ENCODE results near the gene PDZRN3. TPM values are rescaled to one million over a fixed set of nuclear protein-coding genes. Genes with fewer than 3 reads are reported as not detected.

The PDZRN3 gene
- total and polyA plus RNA-seq, 2 donors (not counting 1 experiment from before 2014, with no cell fraction given): 14.6 to 56.3 TPM

DNA sequence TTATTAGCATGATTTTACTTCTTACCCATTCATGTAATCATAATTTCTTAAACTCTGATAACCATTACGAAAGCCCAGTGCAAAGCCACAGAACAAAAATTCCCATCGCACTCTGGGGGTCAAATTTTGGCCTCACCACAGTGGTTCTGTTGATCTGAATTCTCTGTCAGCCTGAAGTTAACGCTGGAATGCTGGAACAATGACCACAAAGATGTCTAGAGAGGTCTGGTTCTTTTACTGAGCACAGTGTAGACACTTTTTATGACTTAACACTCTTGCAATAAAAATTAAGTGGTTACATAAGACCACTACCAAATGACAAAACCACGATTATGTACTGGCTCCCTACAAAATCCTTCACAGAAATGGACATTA is 94.7 kb downstream of the PDZRN3 start:
- Histone ChIP-seq H2AFZ (ENCODE audit: low read length) (no peak overlapping the region), H4K20me1 (ENCODE audit: control insufficient read depth, extremely low read depth, insufficient read depth, low read length) (peaks cover 5% of the 10 kb centered on the region), H3K4me2 (ENCODE audit: extremely low read depth, insufficient read depth, low read length) (no peak overlapping the region), H3K79me2 (ENCODE audit: control insufficient read depth, insufficient read depth, low read length) (peaks cover 2% of the 10 kb centered on the region), H3K9ac (ENCODE audit: insufficient read depth, low read length) (no peak overlapping the region), H3K4me3 (replicated peaks in 1 of 4; ENCODE audit: control extremely low read depth in 1 of 4, insufficient read depth in 1 of 4, low read depth in 3 of 4, low read length in 4 of 4) (no peak overlapping the region), H3K27me3 (ENCODE audit: control insufficient read depth, insufficient read depth, low read length) (no peaks in the 10 kb centered on the region), H3K4me1 (ENCODE audit: control insufficient read depth, extremely low read depth, insufficient read depth, low read length) (no peaks in the 10 kb centered on the region), H3K27ac (ENCODE audit: insufficient read depth, low read length) (no peak overlapping the region), H3K36me3 (ENCODE audit: control insufficient read depth, insufficient read depth, low read length) (no peaks in the 10 kb centered on the region), H3K9me3 (ENCODE audit: control insufficient read depth, insufficient read depth, low read depth, low read length) (no peaks in the 10 kb centered on the region)
- peak; percentile 78 to 94 for DNase-seq (ENCODE audit: low read depth in 2 of 2)
- no peak for TF ChIP-seq EZH2 (IDR thresholded peaks at IDR 0.05; ENCODE audit: low read length, missing control alignments)
- TF ChIP-seq, protein P1, sequence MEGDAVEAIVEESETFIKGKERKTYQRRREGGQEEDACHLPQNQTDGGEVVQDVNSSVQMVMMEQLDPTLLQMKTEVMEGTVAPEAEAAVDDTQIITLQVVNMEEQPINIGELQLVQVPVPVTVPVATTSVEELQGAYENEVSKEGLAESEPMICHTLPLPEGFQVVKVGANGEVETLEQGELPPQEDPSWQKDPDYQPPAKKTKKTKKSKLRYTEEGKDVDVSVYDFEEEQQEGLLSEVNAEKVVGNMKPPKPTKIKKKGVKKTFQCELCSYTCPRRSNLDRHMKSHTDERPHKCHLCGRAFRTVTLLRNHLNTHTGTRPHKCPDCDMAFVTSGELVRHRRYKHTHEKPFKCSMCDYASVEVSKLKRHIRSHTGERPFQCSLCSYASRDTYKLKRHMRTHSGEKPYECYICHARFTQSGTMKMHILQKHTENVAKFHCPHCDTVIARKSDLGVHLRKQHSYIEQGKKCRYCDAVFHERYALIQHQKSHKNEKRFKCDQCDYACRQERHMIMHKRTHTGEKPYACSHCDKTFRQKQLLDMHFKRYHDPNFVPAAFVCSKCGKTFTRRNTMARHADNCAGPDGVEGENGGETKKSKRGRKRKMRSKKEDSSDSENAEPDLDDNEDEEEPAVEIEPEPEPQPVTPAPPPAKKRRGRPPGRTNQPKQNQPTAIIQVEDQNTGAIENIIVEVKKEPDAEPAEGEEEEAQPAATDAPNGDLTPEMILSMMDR (conservative IDR thresholded peaks at IDR 0.05 in 1 of 2, IDR thresholded peaks at IDR 0.05 in 1 of 2; ENCODE audit: low read depth in 1 of 2, low read length in 2 of 2): no peak

DNA sequence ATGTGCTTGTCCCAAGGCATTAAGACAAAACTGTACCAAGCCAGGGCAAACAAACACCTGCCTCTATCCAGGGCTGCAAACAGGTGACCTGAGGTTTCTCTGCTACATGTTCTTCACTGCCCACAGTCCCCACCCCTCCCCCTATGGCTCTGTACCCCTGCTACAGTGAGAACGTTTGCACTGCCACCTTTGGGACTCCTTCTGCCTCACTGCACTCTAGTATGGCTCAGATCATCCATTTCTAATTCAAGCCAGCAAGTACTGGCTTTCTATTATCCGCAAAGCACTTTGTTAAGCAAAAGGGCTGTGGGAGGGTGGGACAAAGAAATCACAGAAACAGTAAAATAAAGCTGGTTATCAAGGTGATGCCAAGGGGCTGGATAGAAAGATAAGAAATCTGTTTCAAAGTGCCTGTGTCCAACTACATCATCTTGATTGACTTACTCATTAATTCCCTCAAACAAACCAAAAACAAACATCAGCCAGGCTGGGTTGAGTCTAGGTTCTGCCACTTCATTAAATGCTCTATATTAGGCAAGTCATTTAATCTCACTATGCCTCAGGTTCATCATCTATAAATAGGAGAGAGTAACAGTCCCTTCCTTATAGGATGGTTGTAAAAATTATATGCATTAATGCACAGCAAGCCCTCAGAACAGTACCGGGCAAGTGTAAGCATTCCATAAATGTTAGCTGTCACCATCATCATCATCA is 95.3 kb downstream of the PDZRN3 start:
- Histone ChIP-seq H3K9me3 (ENCODE audit: control insufficient read depth, insufficient read depth, low read depth, low read length) (no peaks in the 10 kb centered on the region), H3K9ac (ENCODE audit: insufficient read depth, low read length) (no peak overlapping the region), H3K4me2 (ENCODE audit: extremely low read depth, insufficient read depth, low read length) (no peak overlapping the region), H3K27ac (ENCODE audit: insufficient read depth, low read length) (no peak overlapping the region), H3K4me1 (ENCODE audit: control insufficient read depth, extremely low read depth, insufficient read depth, low read length) (no peaks in the 10 kb centered on the region), H3K79me2 (ENCODE audit: control insufficient read depth, insufficient read depth, low read length) (peaks cover 2% of the 10 kb centered on the region), H3K4me3 (replicated peaks in 1 of 4; ENCODE audit: control extremely low read depth in 1 of 4, insufficient read depth in 1 of 4, low read depth in 3 of 4, low read length in 4 of 4) (no peak overlapping the region), H4K20me1 (ENCODE audit: control insufficient read depth, extremely low read depth, insufficient read depth, low read length) (peaks cover 5% of the 10 kb centered on the region), H3K36me3 (ENCODE audit: control insufficient read depth, insufficient read depth, low read length) (no peaks in the 10 kb centered on the region), H3K27me3 (ENCODE audit: control insufficient read depth, insufficient read depth, low read length) (no peaks in the 10 kb centered on the region), H2AFZ (ENCODE audit: low read length) (no peak overlapping the region)
- no peak for TF ChIP-seq EZH2 (IDR thresholded peaks at IDR 0.05; ENCODE audit: low read length, missing control alignments)
- TF ChIP-seq, protein P1 (conservative IDR thresholded peaks at IDR 0.05 in 1 of 2, IDR thresholded peaks at IDR 0.05 in 1 of 2; ENCODE audit: low read depth in 1 of 2, low read length in 2 of 2): no peak
- DNase-seq (ENCODE audit: low read depth in 2 of 2): no peak

DNA sequence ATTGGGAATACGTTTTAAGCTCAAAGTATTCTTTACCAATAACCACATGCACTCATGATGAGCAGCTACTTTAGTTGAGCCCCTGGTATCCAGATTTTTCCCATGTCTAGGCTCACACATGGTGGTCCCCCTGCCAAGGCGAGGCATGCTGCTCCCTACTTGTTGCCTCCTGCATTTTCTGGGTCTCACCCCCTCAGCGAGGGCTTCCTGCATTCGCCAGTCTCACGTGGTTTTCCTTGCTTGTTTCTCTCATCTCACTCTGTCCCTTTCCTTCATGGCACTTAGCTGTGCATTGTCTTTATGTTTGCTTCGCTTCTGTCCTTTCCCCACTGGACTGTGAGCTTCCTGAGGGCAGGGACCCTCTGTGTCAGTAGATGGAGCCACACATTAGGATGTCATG is 99.2 kb downstream of the PDZRN3 start:
- Histone ChIP-seq H3K79me2 (ENCODE audit: control insufficient read depth, insufficient read depth, low read length) (peaks cover 2% of the 10 kb centered on the region), H4K20me1 (ENCODE audit: control insufficient read depth, extremely low read depth, insufficient read depth, low read length) (peaks cover 5% of the 10 kb centered on the region), H3K9ac (ENCODE audit: insufficient read depth, low read length) (no peak overlapping the region), H3K4me2 (ENCODE audit: extremely low read depth, insufficient read depth, low read length) (no peak overlapping the region), H3K4me3 (replicated peaks in 1 of 4; ENCODE audit: control extremely low read depth in 1 of 4, insufficient read depth in 1 of 4, low read depth in 3 of 4, low read length in 4 of 4) (no peak overlapping the region), H3K27me3 (ENCODE audit: control insufficient read depth, insufficient read depth, low read length) (no peaks in the 10 kb centered on the region), H3K4me1 (ENCODE audit: control insufficient read depth, extremely low read depth, insufficient read depth, low read length) (no peaks in the 10 kb centered on the region), H3K36me3 (ENCODE audit: control insufficient read depth, insufficient read depth, low read length) (no peaks in the 10 kb centered on the region), H3K9me3 (ENCODE audit: control insufficient read depth, insufficient read depth, low read depth, low read length) (no peaks in the 10 kb centered on the region), H3K27ac (ENCODE audit: insufficient read depth, low read length) (no peak overlapping the region), H2AFZ (ENCODE audit: low read length) (no peak overlapping the region)
- TF ChIP-seq, protein P1 (conservative IDR thresholded peaks at IDR 0.05 in 1 of 2, IDR thresholded peaks at IDR 0.05 in 1 of 2; ENCODE audit: low read depth in 1 of 2, low read length in 2 of 2): no peak
- no peak for TF ChIP-seq EZH2 (IDR thresholded peaks at IDR 0.05; ENCODE audit: low read length, missing control alignments)
- DNase-seq (ENCODE audit: low read depth in 2 of 2): no peak

Data from fibroblast of lung (primary cell).